ENCODE measurements around the gene ZRANB1. TPM values are rescaled to one million over a fixed set of nuclear protein-coding genes. Genes with fewer than 3 reads are reported as not detected.
A peak's percentile ranks its signal among the peaks of the same experiment; 100 is the strongest.

ZRANB1 gene
- total and polyA plus RNA-seq, 2 donors (not counting 1 experiment from before 2014, with no cell fraction given) = 26.5 to 39.3 TPM

GRCh38 chr10:124963866-124964720, 22.2 kb downstream of the ZRANB1 start:
- peaks cover 7% of the 10 kb centered on the region for H3K4me1 ChIP-seq (ENCODE audit: control insufficient read depth, extremely low read depth, insufficient read depth, low read length)
- H3K4me2 ChIP-seq (ENCODE audit: extremely low read depth, insufficient read depth, low read length) = no peak overlapping the region
- H2AFZ ChIP-seq (ENCODE audit: low read length) = no peak overlapping the region
- no peaks in the 10 kb centered on the region for H4K20me1 ChIP-seq (ENCODE audit: control insufficient read depth, extremely low read depth, insufficient read depth, low read length)
- no peak overlapping the region for H3K9ac ChIP-seq (ENCODE audit: insufficient read depth, low read length)
- H3K79me2 ChIP-seq (ENCODE audit: control insufficient read depth, insufficient read depth, low read length) = peaks cover 56% of the 10 kb centered on the region
- no peak for DNase-seq (ENCODE audit: low read depth in 2 of 2)
- H3K27me3 ChIP-seq (ENCODE audit: control insufficient read depth, insufficient read depth, low read length) = no peaks in the 10 kb centered on the region
- H3K4me3 ChIP-seq (replicated peaks in 1 of 4; ENCODE audit: control extremely low read depth in 1 of 4, insufficient read depth in 1 of 4, low read depth in 3 of 4, low read length in 4 of 4) = no peak overlapping the region
- H3K27ac ChIP-seq (ENCODE audit: insufficient read depth, low read length) = no peak overlapping the region
- peaks cover 6% of the 10 kb centered on the region for H3K36me3 ChIP-seq (ENCODE audit: control insufficient read depth, insufficient read depth, low read length)
- TF ChIP-seq EZH2 (IDR thresholded peaks at IDR 0.05; ENCODE audit: low read length, missing control alignments) (no peak), CTCF (conservative IDR thresholded peaks at IDR 0.05 in 1 of 2, IDR thresholded peaks at IDR 0.05 in 1 of 2; ENCODE audit: low read depth in 1 of 2, low read length in 2 of 2) (no peak)
- no peaks in the 10 kb centered on the region for H3K9me3 ChIP-seq (ENCODE audit: control insufficient read depth, insufficient read depth, low read depth, low read length)

- Histone ChIP-seq H3K4me1 (ENCODE audit: control insufficient read depth, extremely low read depth, insufficient read depth, low read length) (peaks cover 12% of the 10 kb centered on the region), H3K27me3 (ENCODE audit: control insufficient read depth, insufficient read depth, low read length) (no peaks in the 10 kb centered on the region), H3K27ac (ENCODE audit: insufficient read depth, low read length) (no peak overlapping the region), H3K36me3 (ENCODE audit: control insufficient read depth, insufficient read depth, low read length) (peaks cover 8% of the 10 kb centered on the region), H2AFZ (ENCODE audit: low read length) (no peak overlapping the region), H3K9ac (ENCODE audit: insufficient read depth, low read length) (no peak overlapping the region), H3K79me2 (ENCODE audit: control insufficient read depth, insufficient read depth, low read length) (peaks cover 50% of the 10 kb centered on the region), H4K20me1 (ENCODE audit: control insufficient read depth, extremely low read depth, insufficient read depth, low read length) (no peaks in the 10 kb centered on the region), H3K9me3 (ENCODE audit: control insufficient read depth, insufficient read depth, low read depth, low read length) (no peaks in the 10 kb centered on the region), H3K4me3 (replicated peaks in 1 of 4; ENCODE audit: control extremely low read depth in 1 of 4, insufficient read depth in 1 of 4, low read depth in 3 of 4, low read length in 4 of 4) (no peak overlapping the region), H3K4me2 (ENCODE audit: extremely low read depth, insufficient read depth, low read length) (no peak overlapping the region)
- DNase-seq (ENCODE audit: low read depth in 2 of 2) = peak in 1 of 2 donors; percentile 45
- TF ChIP-seq EZH2 (IDR thresholded peaks at IDR 0.05; ENCODE audit: low read length, missing control alignments) = no peak
- no peak for TF ChIP-seq CTCF (conservative IDR thresholded peaks at IDR 0.05 in 1 of 2, IDR thresholded peaks at IDR 0.05 in 1 of 2; ENCODE audit: low read depth in 1 of 2, low read length in 2 of 2)
Observed at GRCh38 chr10:124966008-124966407, 24.1 kb downstream of the ZRANB1 start.

GRCh38 chr10:124967255-124967654, 25.3 kb downstream of the ZRANB1 start:
- Histone ChIP-seq H3K4me3 (replicated peaks in 1 of 4; ENCODE audit: control extremely low read depth in 1 of 4, insufficient read depth in 1 of 4, low read depth in 3 of 4, low read length in 4 of 4) (no peak overlapping the region), H3K27ac (ENCODE audit: insufficient read depth, low read length) (no peak overlapping the region), H3K27me3 (ENCODE audit: control insufficient read depth, insufficient read depth, low read length) (no peaks in the 10 kb centered on the region), H3K9me3 (ENCODE audit: control insufficient read depth, insufficient read depth, low read depth, low read length) (no peaks in the 10 kb centered on the region), H3K4me2 (ENCODE audit: extremely low read depth, insufficient read depth, low read length) (no peak overlapping the region), H3K9ac (ENCODE audit: insufficient read depth, low read length) (no peak overlapping the region), H3K4me1 (ENCODE audit: control insufficient read depth, extremely low read depth, insufficient read depth, low read length) (peaks cover 10% of the 10 kb centered on the region), H3K36me3 (ENCODE audit: control insufficient read depth, insufficient read depth, low read length) (peaks cover 8% of the 10 kb centered on the region), H2AFZ (ENCODE audit: low read length) (no peak overlapping the region), H3K79me2 (ENCODE audit: control insufficient read depth, insufficient read depth, low read length) (peaks cover 44% of the 10 kb centered on the region), H4K20me1 (ENCODE audit: control insufficient read depth, extremely low read depth, insufficient read depth, low read length) (no peaks in the 10 kb centered on the region)
- DNase-seq (ENCODE audit: low read depth in 2 of 2) = no peak
- TF ChIP-seq CTCF (conservative IDR thresholded peaks at IDR 0.05 in 1 of 2, IDR thresholded peaks at IDR 0.05 in 1 of 2; ENCODE audit: low read depth in 1 of 2, low read length in 2 of 2) = no peak
- no peak for TF ChIP-seq EZH2 (IDR thresholded peaks at IDR 0.05; ENCODE audit: low read length, missing control alignments)

All from fibroblast of lung (primary cell).